ENCODE results near the gene LTBP1. TPM values are rescaled to one million over a fixed set of nuclear protein-coding genes. Genes with fewer than 3 reads are reported as not detected.

LTBP1 gene
- total RNA-seq, 1 experiment from 2014 or later: 119 TPM

DNA sequence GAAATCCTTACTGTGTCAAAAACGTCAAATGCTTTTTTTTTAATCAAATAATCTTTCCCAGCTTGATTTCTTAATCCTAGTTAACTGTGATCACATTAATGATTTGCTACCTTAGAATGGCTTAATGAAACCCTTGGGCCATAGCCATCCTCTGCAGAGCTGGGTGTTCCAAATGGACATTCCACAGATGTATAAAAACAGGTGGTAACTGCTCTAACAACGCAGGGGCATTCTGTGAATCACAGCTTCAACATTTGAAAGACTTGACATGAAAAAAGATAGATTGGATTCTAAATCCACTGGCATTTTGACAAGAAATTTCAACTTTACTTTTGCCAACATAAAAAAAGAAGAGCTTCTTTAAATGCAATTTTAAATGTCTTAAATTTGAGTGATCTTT, 459.9 kb downstream of the LTBP1 start:
- H3K4me3 Mint-ChIP-seq (ENCODE audit: unreplicated experiment): no peak overlapping the region
- H3K9me3 Mint-ChIP-seq (ENCODE audit: unreplicated experiment): no peaks in the 10 kb centered on the region
- POLR2A ChIA-PET: interaction anchor here (0.8 kb wide), 1 partner anchor 11 kb away, joined by 4 read pairs; no protein-coding TSS in a partner anchor
- H3K27me3 Mint-ChIP-seq (ENCODE audit: insufficient read depth, unreplicated experiment): no peaks in the 10 kb centered on the region
- H3K4me1 Mint-ChIP-seq (ENCODE audit: insufficient read depth, unreplicated experiment): peaks cover 9% of the 10 kb centered on the region
- no peaks in the 10 kb centered on the region for H3K36me3 Mint-ChIP-seq (ENCODE audit: insufficient read depth, unreplicated experiment)
- CTCF ChIA-PET: interaction anchor here (0.9 to 1.0 kb wide), 3 partner anchors 10 to 176 kb away, joined by 3 to 5 read pairs (median 3); no protein-coding TSS in a partner anchor
- H3K27ac Mint-ChIP-seq (ENCODE audit: low read depth, unreplicated experiment): no peak overlapping the region
- no TSS peak for BruUV-seq (replicated peaks)
- TF ChIP-seq, protein P1, sequence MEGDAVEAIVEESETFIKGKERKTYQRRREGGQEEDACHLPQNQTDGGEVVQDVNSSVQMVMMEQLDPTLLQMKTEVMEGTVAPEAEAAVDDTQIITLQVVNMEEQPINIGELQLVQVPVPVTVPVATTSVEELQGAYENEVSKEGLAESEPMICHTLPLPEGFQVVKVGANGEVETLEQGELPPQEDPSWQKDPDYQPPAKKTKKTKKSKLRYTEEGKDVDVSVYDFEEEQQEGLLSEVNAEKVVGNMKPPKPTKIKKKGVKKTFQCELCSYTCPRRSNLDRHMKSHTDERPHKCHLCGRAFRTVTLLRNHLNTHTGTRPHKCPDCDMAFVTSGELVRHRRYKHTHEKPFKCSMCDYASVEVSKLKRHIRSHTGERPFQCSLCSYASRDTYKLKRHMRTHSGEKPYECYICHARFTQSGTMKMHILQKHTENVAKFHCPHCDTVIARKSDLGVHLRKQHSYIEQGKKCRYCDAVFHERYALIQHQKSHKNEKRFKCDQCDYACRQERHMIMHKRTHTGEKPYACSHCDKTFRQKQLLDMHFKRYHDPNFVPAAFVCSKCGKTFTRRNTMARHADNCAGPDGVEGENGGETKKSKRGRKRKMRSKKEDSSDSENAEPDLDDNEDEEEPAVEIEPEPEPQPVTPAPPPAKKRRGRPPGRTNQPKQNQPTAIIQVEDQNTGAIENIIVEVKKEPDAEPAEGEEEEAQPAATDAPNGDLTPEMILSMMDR (IDR thresholded peaks at IDR 0.05; ENCODE audit: unreplicated experiment): no peak
- intact Hi-C loops (cut with micrococcal nuclease): no loop called here
- DNase-seq (ENCODE audit: unreplicated experiment): no peak

- no peak for DNase-seq (ENCODE audit: unreplicated experiment)
- POLR2A ChIA-PET: interaction anchor here (1.0 kb wide), 1 partner anchor 23 kb away, joined by 4 read pairs; no protein-coding TSS in a partner anchor
- TF ChIP-seq, protein P1 (IDR thresholded peaks at IDR 0.05; ENCODE audit: unreplicated experiment): no peak
- CTCF ChIA-PET: interaction anchor here (0.5 kb wide), 1 partner anchor 192 kb away, joined by 3 read pairs; no protein-coding TSS in a partner anchor
- Mint-ChIP-seq H3K27me3 (ENCODE audit: insufficient read depth, unreplicated experiment) (no peaks in the 10 kb centered on the region), H3K27ac (ENCODE audit: low read depth, unreplicated experiment) (no peak overlapping the region), H3K4me1 (ENCODE audit: insufficient read depth, unreplicated experiment) (peaks cover 9% of the 10 kb centered on the region), H3K36me3 (ENCODE audit: insufficient read depth, unreplicated experiment) (no peaks in the 10 kb centered on the region), H3K9me3 (ENCODE audit: unreplicated experiment) (no peaks in the 10 kb centered on the region), H3K4me3 (ENCODE audit: unreplicated experiment) (no peak overlapping the region)
- no TSS peak for BruUV-seq (replicated peaks)
- intact Hi-C loops (cut with micrococcal nuclease): no loop called here
Observed at GRCh38 chr2:33408109-33408508, 461.4 kb downstream of the LTBP1 start.

DNA sequence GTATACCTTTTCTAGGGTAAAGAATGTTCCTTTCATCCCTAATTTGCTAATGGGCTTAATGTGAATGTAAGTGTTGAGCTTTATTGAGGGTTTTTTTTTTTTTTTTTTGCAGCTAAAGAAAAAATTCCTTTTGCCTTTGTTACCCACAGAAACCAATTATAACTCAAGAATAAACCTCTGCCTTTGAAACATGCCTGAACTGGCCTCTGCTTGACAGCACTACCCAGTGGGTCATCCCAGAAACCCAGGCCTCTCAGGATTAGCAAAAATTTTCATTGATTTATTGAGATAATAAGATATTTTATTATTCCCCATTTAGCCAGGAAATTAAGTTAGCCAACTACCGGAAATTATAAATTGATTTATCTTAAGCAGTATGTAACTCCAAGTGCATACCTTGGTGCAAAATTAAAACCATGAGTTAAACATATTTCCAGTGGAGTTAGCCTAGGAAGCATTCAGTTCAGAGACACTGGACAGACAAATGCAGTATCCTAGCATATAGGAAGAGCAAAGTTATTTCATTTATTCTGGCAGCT, 462.7 kb downstream of the LTBP1 start:
- intact Hi-C loops (cut with micrococcal nuclease): no loop called here
- Mint-ChIP-seq H3K27ac (ENCODE audit: low read depth, unreplicated experiment) (peak overlapping the region; percentile 31), H3K4me3 (ENCODE audit: unreplicated experiment) (no peak overlapping the region), H3K9me3 (ENCODE audit: unreplicated experiment) (no peaks in the 10 kb centered on the region), H3K36me3 (ENCODE audit: insufficient read depth, unreplicated experiment) (no peaks in the 10 kb centered on the region), H3K27me3 (ENCODE audit: insufficient read depth, unreplicated experiment) (no peaks in the 10 kb centered on the region), H3K4me1 (ENCODE audit: insufficient read depth, unreplicated experiment) (peaks cover 9% of the 10 kb centered on the region)
- no peak for DNase-seq (ENCODE audit: unreplicated experiment)
- ChIA-PET CTCF (interaction anchor here (0.5 to 0.7 kb wide), 2 partner anchors 241 to 1242 kb away, joined by 3 read pairs; no protein-coding TSS in a partner anchor), POLR2A (interaction anchor here (0.5 to 1.0 kb wide), 3 partner anchors 14 to 260 kb away, joined by 3 read pairs; no protein-coding TSS in a partner anchor)
- TF ChIP-seq, protein P1 (IDR thresholded peaks at IDR 0.05; ENCODE audit: unreplicated experiment): no peak
- no TSS peak for BruUV-seq (replicated peaks)

DNA sequence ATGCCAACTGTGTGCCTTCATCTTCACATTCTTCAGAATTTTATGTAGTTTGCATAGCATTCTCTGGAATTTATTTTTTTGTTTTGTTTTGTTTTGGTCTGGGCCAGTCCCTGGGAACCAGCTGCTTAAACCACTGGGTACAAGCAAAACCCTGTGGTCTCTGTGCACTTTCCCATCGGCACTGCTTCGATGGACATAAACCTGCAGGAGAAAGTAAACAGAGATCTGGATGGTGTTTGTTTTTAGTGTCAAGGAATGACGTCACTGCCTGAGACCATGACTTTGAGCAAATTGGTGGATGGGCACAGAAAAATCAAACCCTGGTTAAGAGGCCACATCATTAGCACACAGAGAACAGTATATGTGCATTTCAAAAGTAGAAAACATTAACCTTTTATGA, 465.0 kb downstream of the LTBP1 start:
- no peak overlapping the region for H3K27ac Mint-ChIP-seq (ENCODE audit: low read depth, unreplicated experiment)
- TF ChIP-seq, protein P1 (IDR thresholded peaks at IDR 0.05; ENCODE audit: unreplicated experiment): no peak
- no peaks in the 10 kb centered on the region for H3K36me3 Mint-ChIP-seq (ENCODE audit: insufficient read depth, unreplicated experiment)
- peaks cover 5% of the 10 kb centered on the region for H3K4me1 Mint-ChIP-seq (ENCODE audit: insufficient read depth, unreplicated experiment)
- DNase-seq (ENCODE audit: unreplicated experiment): no peak
- intact Hi-C loops (cut with micrococcal nuclease): no loop called here
- H3K4me3 Mint-ChIP-seq (ENCODE audit: unreplicated experiment): no peak overlapping the region
- ChIA-PET CTCF (interaction anchor here (0.6 to 3.7 kb wide), 5 partner anchors 9 to 1047 kb away, joined by 3 to 19 read pairs (median 3); no protein-coding TSS in a partner anchor), POLR2A (no interaction called here)
- no peaks in the 10 kb centered on the region for H3K9me3 Mint-ChIP-seq (ENCODE audit: unreplicated experiment)
- no TSS peak for BruUV-seq (replicated peaks)
- H3K27me3 Mint-ChIP-seq (ENCODE audit: insufficient read depth, unreplicated experiment): no peaks in the 10 kb centered on the region

Data from MCF 10A (cell line).